Esophagus squamous epithelium (tissue), 5 donors: ENCODE results near the gene RORC. TPM values are rescaled to one million over a fixed set of nuclear protein-coding genes. Genes with fewer than 3 reads are reported as not detected.

Experiments used
- DNase-seq: peaks from one replicate; lab custom pipeline; 2025; lab: John Stamatoyannopoulos, UW
- H3K27ac ChIP-seq, 4 donors: fragments of 200-600 bp; sonication (generic); one replicate each; pipeline ENCODE4 v1.5.1; 2016 to 2019; ENCODE audit warnings: mild to moderate bottlenecking in 1 of 4
- H3K27me3 ChIP-seq, 4 donors: fragments of 200-600 bp; sonication (generic); 1 replicate in 3 of 4; 2 replicates in 1 of 4; pipeline versions ENCODE4 v1.5.1 to v1.6.0; 2017 to 2021; ENCODE audit warnings: antibody characterized with exemption in 1 of 4
- H3K36me3 ChIP-seq, 3 donors: fragments of 200-600 bp; sonication (generic); one replicate each; pipeline ENCODE4 v1.5.1; 2016 to 2019
- H3K4me1 ChIP-seq, 3 donors: fragments of 200-600 bp; sonication (generic); one replicate each; pipeline ENCODE4 v1.5.1; 2017 to 2019
- H3K4me3 ChIP-seq, 4 donors: fragments of 200-600 bp; sonication (generic); 1 replicate in 3 of 4; 2 replicates in 1 of 4; pipeline ENCODE4 v1.5.1; 2016 to 2019; ENCODE audit warnings: mild to moderate bottlenecking in 2 of 4, moderate library complexity in 1 of 4
- H3K9me3 ChIP-seq, 3 donors: fragments of 200-600 bp; sonication (generic); one replicate each; pipeline ENCODE4 v1.5.1; 2016 to 2019
- POLR2A ChIP-seq, 4 donors: fragments of 450-650 bp; IDR thresholded peaks; one replicate each; pipeline ENCODE4 v1.6.1; 2017; ENCODE audit warnings: antibody characterized with exemption in 4 of 4, mild to moderate bottlenecking in 4 of 4, moderate library complexity in 3 of 4
- WGBS, 2 donors: methylation state at CpG; one replicate each; pipeline ENCODE4 v1.1.5; 2018; 5-methylcytosine and 5-hydroxymethylcytosine counted together
- intact Hi-C: fragments of 100-400 bp; cut with DNase I; formaldehyde crosslinking; loops from one replicate; pipeline ENCODE4 v1.15.0; 2022
- total RNA-seq, 4 donors: library from RNA; depleted of rRNA; stranded (reverse); fragments of >200 nt; gene quantifications; one replicate each; pipeline ENCODE4 v1.1.0, GENCODE V29; 2016
- TF ChIP-seq, protein P1 (sequence below), 6 experiments: fragments of 450-650 bp in 4 of 6; fragments of 200-600 bp in 2 of 6; sonication (generic) in 2 of 6; IDR thresholded peaks; one replicate each; pipeline ENCODE4 v1.5.1; 2016 to 2019; ENCODE audit warnings: antibody characterized with exemption in 6 of 6, mild to moderate bottlenecking in 4 of 6, moderate library complexity in 4 of 6
- donor health status: DM: yes; HTN: yes; CAD: no.

The RORC gene
- total RNA-seq, 4 donors from 2014 or later = 0.75 to 11.5 (median 5.3) TPM

DNA sequence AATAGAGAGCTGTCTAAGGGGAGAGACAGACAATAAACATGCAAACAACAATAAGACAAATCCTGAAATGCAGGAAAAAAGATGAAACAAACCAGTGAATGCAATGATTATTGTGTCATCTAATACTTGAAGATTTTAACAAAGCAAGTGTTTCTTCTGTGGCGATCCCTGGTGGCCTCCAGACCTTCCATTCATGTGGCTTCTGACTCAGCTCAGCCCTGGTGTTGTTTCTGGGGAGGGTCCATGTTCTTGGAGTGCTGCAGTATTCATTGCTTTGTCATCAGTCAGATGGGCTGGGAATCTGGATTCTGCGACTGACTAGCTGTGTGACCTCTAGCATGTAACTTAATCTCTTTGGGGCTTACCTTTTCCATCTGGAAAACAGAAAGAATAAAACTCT is 9.5 kb upstream of the RORC start:
- no peak for DNase-seq
- no peak overlapping the region for H3K4me3 ChIP-seq
- H3K27ac ChIP-seq = no peak overlapping the region

DNA sequence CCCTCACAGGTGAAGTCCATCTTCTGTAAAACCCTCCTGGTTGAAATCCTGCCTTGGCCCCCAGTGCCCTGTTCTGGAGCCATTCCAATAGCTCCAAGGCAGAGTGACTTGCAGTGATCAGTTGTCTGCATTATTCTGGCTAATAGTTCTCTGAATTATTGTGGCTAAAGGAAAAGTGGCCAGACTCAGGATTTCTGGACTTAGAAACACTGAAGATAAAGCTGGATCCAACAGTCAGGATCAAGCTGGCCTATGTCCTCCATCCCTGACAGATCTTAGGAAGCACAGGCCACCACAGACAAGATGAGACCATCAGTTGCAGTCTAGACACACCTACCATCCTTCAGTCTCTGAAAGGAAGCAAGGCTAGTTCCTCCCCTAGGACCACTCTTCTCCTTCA is 8.8 kb upstream of the RORC start:
- Histone ChIP-seq H3K4me3 (peak overlapping the region; percentile 32 to 69 (median 51)), H3K36me3 (no peaks in the 10 kb centered on the region), H3K4me1 (peaks cover 12 to 43% (median 21%) of the 10 kb centered on the region in 3 donors), H3K27ac (peak overlapping the region; percentile 75 to 88 (median 80)), H3K9me3 (no peaks in the 10 kb centered on the region), H3K27me3 (peaks cover 0 to 41% (median 0%) of the 10 kb centered on the region in 4 donors)
- TF ChIP-seq POLR2A (IDR thresholded peaks at IDR 0.05) = no peak
- TF ChIP-seq, protein P1, sequence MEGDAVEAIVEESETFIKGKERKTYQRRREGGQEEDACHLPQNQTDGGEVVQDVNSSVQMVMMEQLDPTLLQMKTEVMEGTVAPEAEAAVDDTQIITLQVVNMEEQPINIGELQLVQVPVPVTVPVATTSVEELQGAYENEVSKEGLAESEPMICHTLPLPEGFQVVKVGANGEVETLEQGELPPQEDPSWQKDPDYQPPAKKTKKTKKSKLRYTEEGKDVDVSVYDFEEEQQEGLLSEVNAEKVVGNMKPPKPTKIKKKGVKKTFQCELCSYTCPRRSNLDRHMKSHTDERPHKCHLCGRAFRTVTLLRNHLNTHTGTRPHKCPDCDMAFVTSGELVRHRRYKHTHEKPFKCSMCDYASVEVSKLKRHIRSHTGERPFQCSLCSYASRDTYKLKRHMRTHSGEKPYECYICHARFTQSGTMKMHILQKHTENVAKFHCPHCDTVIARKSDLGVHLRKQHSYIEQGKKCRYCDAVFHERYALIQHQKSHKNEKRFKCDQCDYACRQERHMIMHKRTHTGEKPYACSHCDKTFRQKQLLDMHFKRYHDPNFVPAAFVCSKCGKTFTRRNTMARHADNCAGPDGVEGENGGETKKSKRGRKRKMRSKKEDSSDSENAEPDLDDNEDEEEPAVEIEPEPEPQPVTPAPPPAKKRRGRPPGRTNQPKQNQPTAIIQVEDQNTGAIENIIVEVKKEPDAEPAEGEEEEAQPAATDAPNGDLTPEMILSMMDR (IDR thresholded peaks at IDR 0.05) = no peak
- intact Hi-C loops = no loop called here
- no peak for DNase-seq

More for the DNA sequence above, 9.5 kb upstream of the RORC start:
- H3K4me1 ChIP-seq = peaks cover 12 to 46% (median 21%) of the 10 kb centered on the region in 3 donors
- H3K27me3 ChIP-seq = peaks cover 0 to 41% (median 0%) of the 10 kb centered on the region in 4 donors
- intact Hi-C loops = no loop called here
- 85 to 88% methylated on average over 1 to 2 of the region's 2 CpGs for WGBS, 2 donors
- H3K36me3 ChIP-seq = no peaks in the 10 kb centered on the region
- TF ChIP-seq, protein P1 (IDR thresholded peaks at IDR 0.05) = no peak
- TF ChIP-seq POLR2A (IDR thresholded peaks at IDR 0.05) = no peak
- no peaks in the 10 kb centered on the region for H3K9me3 ChIP-seq

- H3K4me3 ChIP-seq = peak within 1 kb of the TSS; percentile 32 to 69 (median 51)
- no peak for DNase-seq
- 15% methylated on average over 5 to 32 of the region's 47 CpGs for WGBS, 2 donors
- peak in 3 of 4 donors; percentile 7 to 66 (median 37) for TF ChIP-seq POLR2A (IDR thresholded peaks at IDR 0.05)
- TF ChIP-seq, protein P1 (IDR thresholded peaks at IDR 0.05) = peak in 4 of 6 experiments; percentile 5 to 34 (median 27)
- peak within 1 kb of the TSS; percentile 75 to 88 (median 80) for H3K27ac ChIP-seq
- intact Hi-C loops = no loop called here
- no peaks in the 10 kb centered on the region for H3K36me3 ChIP-seq
- peaks cover 12 to 43% (median 21%) of the 10 kb centered on the region in 3 donors for H3K4me1 ChIP-seq
- H3K27me3 ChIP-seq = peaks cover 0 to 41% (median 0%) of the 10 kb centered on the region in 4 donors
- no peaks in the 10 kb centered on the region for H3K9me3 ChIP-seq
These were observed 8.1 kb upstream of the RORC start, which contains the start of gene C2CD4D for GRCh38 chr1:151839457-151840403. Gene C2CD4D, minus strand, starts transcription at chr1:151839820. Its CDS starts 831 bp downstream, at chr1:151838989.

DNA sequence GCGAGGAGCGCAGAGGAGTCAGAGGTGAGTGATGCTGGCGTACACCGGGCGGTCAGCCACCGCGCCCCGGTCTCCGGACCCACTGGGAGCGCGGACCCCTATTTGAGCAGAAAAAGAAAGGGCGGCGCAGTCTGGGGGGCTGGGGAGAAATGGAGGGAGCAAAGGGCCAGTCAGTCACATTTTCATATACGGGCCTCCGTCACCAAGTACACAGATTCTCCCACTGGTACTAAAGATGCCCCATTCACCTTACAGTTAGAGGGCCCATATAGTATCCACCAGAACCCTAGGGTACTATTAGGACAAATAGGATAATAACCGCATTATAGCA is 7.4 kb upstream of the RORC start:
- H3K9me3 ChIP-seq = no peaks in the 10 kb centered on the region
- no peaks in the 10 kb centered on the region for H3K36me3 ChIP-seq
- no peak for TF ChIP-seq POLR2A (IDR thresholded peaks at IDR 0.05)
- TF ChIP-seq, protein P1 (IDR thresholded peaks at IDR 0.05) = no peak
- peaks cover 12 to 43% (median 21%) of the 10 kb centered on the region in 3 donors for H3K4me1 ChIP-seq
- intact Hi-C loops = no loop called here
- peak overlapping the region; percentile 32 to 69 (median 51) for H3K4me3 ChIP-seq
- H3K27ac ChIP-seq = peak overlapping the region; percentile 75 to 88 (median 80)
- no peak for DNase-seq
- 54 to 60% methylated on average over 15 of the region's 16 CpGs for WGBS, 2 donors
- peaks cover 0 to 41% (median 0%) of the 10 kb centered on the region in 4 donors for H3K27me3 ChIP-seq
